Neural cell (in vitro differentiated cells): ENCODE measurements around the gene MS4A7.

ENCODE experiments used
- CTCF ChIP-seq: fragments of 450-650 bp; IDR thresholded peaks from 2 replicates; pipeline ENCODE4 v1.5.1; 2014; ENCODE audit warnings: antibody characterized with exemption, mild to moderate bottlenecking, moderate library complexity; ENCODE audit not compliant: poor library complexity, severe bottlenecking
- EP300 ChIP-seq: fragments of 450-650 bp; conservative IDR thresholded peaks from 2 replicates; pipeline ENCODE4 v1.6.1; 2014; ENCODE audit warnings: antibody characterized with exemption, mild to moderate bottlenecking, moderate library complexity; ENCODE audit not compliant: poor library complexity, severe bottlenecking
- EZH2 ChIP-seq: fragments of 200-600, 300-800 bp; shearing (Covaris generic), sonication (generic); IDR thresholded peaks from 2 replicates; pipeline ENCODE4 v1.6.1; 2014; ENCODE audit warnings: antibody characterized with exemption, low read length, borderline replicate concordance, mild to moderate bottlenecking; ENCODE audit not compliant: insufficient read depth, poor library complexity, severe bottlenecking
- TF ChIP-seq, protein P1 (sequence below): IDR thresholded peaks from 2 replicates; pipeline ENCODE4 v1.6.1; 2012; ENCODE audit warnings: borderline replicate concordance

- no peak for TF ChIP-seq CTCF
- TF ChIP-seq, protein P1, sequence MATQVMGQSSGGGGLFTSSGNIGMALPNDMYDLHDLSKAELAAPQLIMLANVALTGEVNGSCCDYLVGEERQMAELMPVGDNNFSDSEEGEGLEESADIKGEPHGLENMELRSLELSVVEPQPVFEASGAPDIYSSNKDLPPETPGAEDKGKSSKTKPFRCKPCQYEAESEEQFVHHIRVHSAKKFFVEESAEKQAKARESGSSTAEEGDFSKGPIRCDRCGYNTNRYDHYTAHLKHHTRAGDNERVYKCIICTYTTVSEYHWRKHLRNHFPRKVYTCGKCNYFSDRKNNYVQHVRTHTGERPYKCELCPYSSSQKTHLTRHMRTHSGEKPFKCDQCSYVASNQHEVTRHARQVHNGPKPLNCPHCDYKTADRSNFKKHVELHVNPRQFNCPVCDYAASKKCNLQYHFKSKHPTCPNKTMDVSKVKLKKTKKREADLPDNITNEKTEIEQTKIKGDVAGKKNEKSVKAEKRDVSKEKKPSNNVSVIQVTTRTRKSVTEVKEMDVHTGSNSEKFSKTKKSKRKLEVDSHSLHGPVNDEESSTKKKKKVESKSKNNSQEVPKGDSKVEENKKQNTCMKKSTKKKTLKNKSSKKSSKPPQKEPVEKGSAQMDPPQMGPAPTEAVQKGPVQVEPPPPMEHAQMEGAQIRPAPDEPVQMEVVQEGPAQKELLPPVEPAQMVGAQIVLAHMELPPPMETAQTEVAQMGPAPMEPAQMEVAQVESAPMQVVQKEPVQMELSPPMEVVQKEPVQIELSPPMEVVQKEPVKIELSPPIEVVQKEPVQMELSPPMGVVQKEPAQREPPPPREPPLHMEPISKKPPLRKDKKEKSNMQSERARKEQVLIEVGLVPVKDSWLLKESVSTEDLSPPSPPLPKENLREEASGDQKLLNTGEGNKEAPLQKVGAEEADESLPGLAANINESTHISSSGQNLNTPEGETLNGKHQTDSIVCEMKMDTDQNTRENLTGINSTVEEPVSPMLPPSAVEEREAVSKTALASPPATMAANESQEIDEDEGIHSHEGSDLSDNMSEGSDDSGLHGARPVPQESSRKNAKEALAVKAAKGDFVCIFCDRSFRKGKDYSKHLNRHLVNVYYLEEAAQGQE = no peak
- no peak for TF ChIP-seq EZH2
- no peak for TF ChIP-seq EP300
Observed at GRCh38 chr11:60347084-60347797, 31.1 kb upstream of the MS4A7 start.
